B cell (primary cell): ENCODE results near the gene NEGR1. TPM values are rescaled to one million over a fixed set of nuclear protein-coding genes. Genes with fewer than 3 reads are reported as not detected.

Experiments used
- ATAC-seq: fragments of 200-7000 bp; cut with Tn5 transposase; one replicate; pipeline ENCODE4 v1.10.0; 2021; ENCODE audit warnings: low read depth, mild to moderate bottlenecking, moderate number of reproducible peaks, moderate library complexity
- CTCF ChIA-PET: fragments of 350-600 bp; sonication (Branson Sonifier 250); formaldehyde crosslinking; loops from one replicate; lab custom pipeline; 2021; ENCODE audit warnings: antibody characterized with exemption, inconsistent platforms; lab: Charles Lee
- POLR2A ChIA-PET: fragments of 350-600 bp; sonication (Branson Sonifier 250); formaldehyde crosslinking; loops from one replicate; lab custom pipeline; 2021; ENCODE audit warnings: antibody characterized with exemption; lab: Charles Lee
- DNase-seq: peaks from one replicate; pipeline ENCODE4 v3.0.0; 2013
- H2AFZ ChIP-seq: 2 replicates; pipeline ENCODE4 v1.6.1; 2012; ENCODE audit warnings: mild to moderate bottlenecking, low read depth, low read length; ENCODE audit not compliant: insufficient read depth, poor library complexity, severe bottlenecking
- H3K27ac ChIP-seq, 2 donors: 1 replicate in 1 of 2; 2 replicates in 1 of 2; pipeline ENCODE4 v1.5.1; 2012 to 2013; ENCODE audit warnings: low read length in 2 of 2, mild to moderate bottlenecking in 2 of 2, moderate library complexity in 1 of 2
- H3K27me3 ChIP-seq, 4 experiments: fragments of 200-600 bp in 1 of 4; sonication (generic) in 1 of 4; replicated peaks in 1 of 4; 1 replicate in 2 of 4; 2 replicates in 2 of 4; pipeline versions ENCODE4 v1.6.1 to v1.7.0; 2013 to 2016; ENCODE audit warnings: low read length in 3 of 4, mild to moderate bottlenecking in 2 of 4, mixed read lengths in 1 of 4, moderate library complexity in 1 of 4; ENCODE audit not compliant: insufficient read depth in 4 of 4, control insufficient read depth in 3 of 4; ENCODE audit errors: control extremely low read depth in 1 of 4
- H3K36me3 ChIP-seq, 2 experiments: replicated peaks in 1 of 2; 1 replicate in 1 of 2; 2 replicates in 1 of 2; pipeline versions ENCODE4 v1.6.1 to v1.7.1; 2013; ENCODE audit warnings: low read length in 1 of 2; ENCODE audit not compliant: insufficient read depth in 2 of 2, control insufficient read depth in 1 of 2; ENCODE audit errors: control extremely low read depth in 1 of 2, extremely low read depth in 1 of 2
- H3K4me1 ChIP-seq, 2 donors: fragments of 200-600 bp in 1 of 2; sonication (generic) in 1 of 2; 1 replicate in 1 of 2; 2 replicates in 1 of 2; pipeline versions ENCODE4 v1.5.1 to v1.6.1; 2013 to 2017; ENCODE audit warnings: low read length in 2 of 2; ENCODE audit not compliant: control insufficient read depth in 2 of 2, insufficient read depth in 2 of 2
- H3K4me2 ChIP-seq: replicated peaks from 2 replicates; pipeline ENCODE3; 2012; ENCODE audit warnings: mild to moderate bottlenecking, low read depth, low read length; ENCODE audit not compliant: poor library complexity, severe bottlenecking
- H3K4me3 ChIP-seq, 5 experiments: fragments of 200-600 bp in 1 of 5; sonication (generic) in 1 of 5; 1 replicate in 3 of 5; 2 replicates in 2 of 5; pipeline versions ENCODE4 v1.5.1 to v1.7.0; 2011 to 2016; ENCODE audit warnings: low read length in 4 of 5, mild to moderate bottlenecking in 4 of 5, low read depth in 2 of 5, control low read depth in 1 of 5, moderate library complexity in 1 of 5; ENCODE audit not compliant: insufficient read depth in 1 of 5; ENCODE audit errors: control extremely low read depth in 1 of 5, extremely low read depth in 1 of 5
- H3K79me2 ChIP-seq: fragments of 200-600 bp; sonication (generic); one replicate; pipeline ENCODE4 v1.6.0; 2016; ENCODE audit warnings: low read length; ENCODE audit not compliant: control insufficient read depth, insufficient read depth
- H3K9ac ChIP-seq: fragments of 200-600 bp; sonication (generic); 2 replicates; pipeline ENCODE4 v1.6.1; 2017; ENCODE audit warnings: mild to moderate bottlenecking, low read length, moderate library complexity
- H3K9me3 ChIP-seq, 3 donors: one replicate each; pipeline versions ENCODE4 v1.6.1 to v1.7.1; 2013; ENCODE audit warnings: low read length in 2 of 3; ENCODE audit not compliant: control insufficient read depth in 2 of 3, insufficient read depth in 1 of 3; ENCODE audit errors: control extremely low read depth in 1 of 3
- H4K20me1 ChIP-seq: 2 replicates; pipeline ENCODE4 v1.6.0; 2012; ENCODE audit warnings: mild to moderate bottlenecking, low read length; ENCODE audit not compliant: insufficient read depth, control insufficient read depth, poor library complexity, severe bottlenecking
- H3K27ac Mint-ChIP-seq: one replicate; pipeline ENCODE4 v1.8.0; 2021; ENCODE audit warnings: mixed read lengths
- H3K27me3 Mint-ChIP-seq: one replicate; pipeline ENCODE4 v1.8.0; 2021; ENCODE audit warnings: mixed read lengths
- H3K4me1 Mint-ChIP-seq: one replicate; pipeline ENCODE4 v1.8.0; 2021; ENCODE audit warnings: mixed read lengths
- H3K4me3 Mint-ChIP-seq: one replicate; pipeline ENCODE4 v1.8.0; 2021; ENCODE audit warnings: mixed read lengths
- H3K9me3 Mint-ChIP-seq: one replicate; pipeline ENCODE4 v1.8.0; 2022; ENCODE audit warnings: mixed read lengths; ENCODE audit not compliant: insufficient read depth
- CTCF ChIP-seq: fragments of 200-600 bp; IDR thresholded peaks from one replicate; pipeline ENCODE4 v1.8.0; 2022; ENCODE audit warnings: antibody characterized with exemption, mild to moderate bottlenecking
- EZH2 ChIP-seq: IDR thresholded peaks from 2 replicates; pipeline ENCODE4 v1.6.1; 2012; ENCODE audit warnings: borderline replicate concordance, low read depth, mild to moderate bottlenecking, moderate library complexity, low read length; ENCODE audit not compliant: insufficient read depth, poor library complexity, severe bottlenecking
- WGBS: methylation state at CpG from one replicate; pipeline ENCODE4 v1.1.5; 2013; ENCODE audit warnings: missing lambda C conversion rate; ENCODE audit not compliant: insufficient coverage; 5-methylcytosine and 5-hydroxymethylcytosine counted together
- intact Hi-C: fragments of 100-400 bp; cut with micrococcal nuclease; formaldehyde crosslinking; loops from one replicate; pipeline ENCODE4 v1.10.0; 2022
- polyA plus RNA-seq: library from polyadenylated mRNA; depleted of rRNA; stranded (reverse); fragments of >200 nt; gene quantifications from 2 replicates; pipeline ENCODE4 v1.2.3, GENCODE V29; 2012
- total RNA-seq, 2 donors: library from RNA; stranded (reverse); fragments of 120-200 nt in 1 of 2; gene quantifications; 1 replicate in 1 of 2; 2 replicates in 1 of 2; pipeline versions ENCODE4 v1.2.3 to v1.2.4, GENCODE V29; 2013 to 2022

NEGR1 gene
- total and polyA plus RNA-seq, 2 donors (not counting 1 experiment from before 2014, with no cell fraction given), result 0.01 TPM; not detected in 1

GRCh38 chr1:72229893-72230292 lies 52.4 kb downstream of the NEGR1 start:
- TF ChIP-seq EZH2 (no peak), CTCF (no peak)
- Histone ChIP-seq H3K4me2 (no peak overlapping the region), H3K4me3 (no peak overlapping the region), H3K27ac (no peak overlapping the region), H3K4me1 (no peaks in the 10 kb centered on the region), H4K20me1 (no peaks in the 10 kb centered on the region), H3K36me3 (no peaks in the 10 kb centered on the region), H3K79me2 (no peaks in the 10 kb centered on the region), H2AFZ (no peak overlapping the region), H3K9ac (no peak overlapping the region), H3K27me3 (no peaks in the 10 kb centered on the region), H3K9me3 (no peaks in the 10 kb centered on the region)
- ChIA-PET POLR2A (no interaction called here), CTCF (no interaction called here)
- ATAC-seq (no peak), DNase-seq (no peak)
- H3K27ac Mint-ChIP-seq, result no peak overlapping the region
- intact Hi-C loops, result no loop called here
- no peaks in the 10 kb centered on the region for H3K27me3 Mint-ChIP-seq
- H3K9me3 Mint-ChIP-seq, result peaks cover 4% of the 10 kb centered on the region
- H3K4me1 Mint-ChIP-seq, result no peaks in the 10 kb centered on the region
- no peak overlapping the region for H3K4me3 Mint-ChIP-seq

- intact Hi-C loops, result no loop called here
- no peaks in the 10 kb centered on the region for H3K27me3 ChIP-seq
- TF ChIP-seq CTCF (no peak), EZH2 (no peak)
- H3K36me3 ChIP-seq, result no peaks in the 10 kb centered on the region
- H2AFZ ChIP-seq, result no peak overlapping the region
- no peak for DNase-seq
- CTCF ChIA-PET, result no interaction called here
- H3K4me2 ChIP-seq, result no peak overlapping the region
- H3K27ac ChIP-seq, result no peak overlapping the region
- no peaks in the 10 kb centered on the region for H3K9me3 ChIP-seq
- Mint-ChIP-seq H3K9me3 (no peaks in the 10 kb centered on the region), H3K27ac (no peak overlapping the region), H3K27me3 (no peaks in the 10 kb centered on the region), H3K4me1 (no peaks in the 10 kb centered on the region), H3K4me3 (no peak overlapping the region)
- ATAC-seq, result no peak
- no peaks in the 10 kb centered on the region for H3K4me1 ChIP-seq
- H3K4me3 ChIP-seq, result no peak overlapping the region
- 95% methylated on average over 3 of the region's 4 CpGs for WGBS
- no peaks in the 10 kb centered on the region for H3K79me2 ChIP-seq
- no peaks in the 10 kb centered on the region for H4K20me1 ChIP-seq
- POLR2A ChIA-PET, result no interaction called here
- no peak overlapping the region for H3K9ac ChIP-seq
Observed at GRCh38 chr1:72227667-72228066, 54.7 kb downstream of the NEGR1 start.
